K562 (cell line): ENCODE results near the gene APP. TPM values are rescaled to one million over a fixed set of nuclear protein-coding genes. Genes with fewer than 3 reads are reported as not detected.
"Not testable (repeated sequence)": the region's sequence is repeated elsewhere in the genome, so short reads cannot be mapped to it uniquely, and the experiment has no call there.

ENCODE experiments used
- ATAC-seq: fragments of 200-7000 bp; cut with Tn5 transposase; 3 replicates; pipeline ENCODE4 v1.9.1; 2020; ENCODE audit warnings: moderate library complexity
- BruUV-seq: library from RNA; stranded (reverse); fragments of 400-500 nt; replicated peaks from 2 replicates; lab custom pipeline; 2021; lab: Mats Ljungman, UMichigan
- CTCF ChIA-PET: fragments of 300-600 bp; formaldehyde crosslinking; extraction: SDS; loops from one replicate; lab custom pipeline; 2021; ENCODE audit warnings: low intra/inter-chr PET ratio; lab: Yijun Ruan, JAX
- POLR2A ChIA-PET: fragments of 300-600, 350-650 bp; sonication (Branson Sonifier 250); formaldehyde crosslinking; extraction: SDS; loops from one replicate; lab custom pipeline; 2021; ENCODE audit warnings: antibody characterized with exemption, inconsistent platforms; lab: Yijun Ruan, JAX
- DNase-seq, 4 experiments: peaks; one replicate each; pipeline versions ENCODE4 v3.0.0 to v3.0.0-alpha.2; 2011 to 2018; ENCODE audit warnings: low spot score in 3 of 4, mixed read lengths in 3 of 4; ENCODE audit errors: extremely low read depth in 1 of 4
- FAIRE-seq: peaks from 2 replicates; lab custom pipeline; 2011; peaks lifted over from hg19 to GRCh38; lab: Jason Lieb, UNC
- H2AFZ ChIP-seq: 2 replicates; pipeline ENCODE4 v1.6.0; 2011; ENCODE audit warnings: low read depth, low read length, control low read depth, inconsistent platforms
- H3K27ac ChIP-seq: fragments of 200-600 bp; 3 replicates; pipeline ENCODE4 v1.8.0; 2011; ENCODE audit warnings: low read depth, mild to moderate bottlenecking, control low read depth, inconsistent platforms, low read length, moderate library complexity, mixed read lengths; ENCODE audit errors: extremely low read depth
- H3K27me3 ChIP-seq, 2 experiments: fragments of 300-600 bp in 1 of 2; 2 replicates in 1 of 2; 3 replicates in 1 of 2; pipeline versions ENCODE4 v1.6.0 to v1.8.0; 2011; ENCODE audit warnings: inconsistent platforms in 2 of 2, low read length in 2 of 2, mild to moderate bottlenecking in 1 of 2, mixed read lengths in 1 of 2, moderate library complexity in 1 of 2; ENCODE audit not compliant: control insufficient read depth in 2 of 2, insufficient read depth in 2 of 2
- H3K36me3 ChIP-seq: fragments of 300-600 bp; 3 replicates; pipeline ENCODE4 v1.8.0; 2011; ENCODE audit warnings: mild to moderate bottlenecking, low read length, inconsistent platforms; ENCODE audit not compliant: control insufficient read depth, insufficient read depth
- H3K4me1 ChIP-seq, 2 experiments: fragments of 200-600 bp in 1 of 2; replicated peaks in 1 of 2; 2 replicates in 1 of 2; 3 replicates in 1 of 2; pipeline versions ENCODE4 v1.5.1 to v1.8.0; 2011; ENCODE audit warnings: inconsistent platforms in 2 of 2, low read length in 2 of 2, mild to moderate bottlenecking in 1 of 2, mixed read lengths in 1 of 2, moderate library complexity in 1 of 2; ENCODE audit not compliant: control insufficient read depth in 2 of 2, insufficient read depth in 2 of 2
- H3K4me2 ChIP-seq: 2 replicates; pipeline ENCODE4 v1.6.1; 2011; ENCODE audit warnings: low read length, control low read depth, inconsistent platforms, mixed read lengths; ENCODE audit not compliant: insufficient read depth
- H3K4me3 ChIP-seq: fragments of 200-600 bp; sonication (generic), shearing (Covaris generic); 2 replicates; pipeline ENCODE4 v1.5.1; 2016; ENCODE audit warnings: control low read depth, inconsistent platforms
- H3K79me2 ChIP-seq: fragments of 200-600 bp; 3 replicates; pipeline ENCODE4 v1.8.0; 2011; ENCODE audit warnings: low read length, inconsistent platforms; ENCODE audit not compliant: control insufficient read depth, insufficient read depth
- H3K9ac ChIP-seq, 2 experiments: 2 replicates each; pipeline versions ENCODE4 v1.6.0 to v1.6.1; 2011; ENCODE audit warnings: low read depth in 2 of 2, low read length in 2 of 2, control low read depth in 1 of 2, inconsistent platforms in 1 of 2, mild to moderate bottlenecking in 1 of 2, mixed read lengths in 1 of 2; ENCODE audit not compliant: insufficient read depth in 1 of 2
- H3K9me1 ChIP-seq: one replicate; pipeline ENCODE4 v1.6.0; 2011; ENCODE audit warnings: inconsistent platforms, mild to moderate bottlenecking, low read length, moderate library complexity; ENCODE audit not compliant: control insufficient read depth, insufficient read depth
- H3K9me3 ChIP-seq: replicated peaks from 2 replicates; pipeline ENCODE4 v1.5.1; 2011; ENCODE audit warnings: low read depth, low read length, inconsistent platforms; ENCODE audit not compliant: control insufficient read depth, insufficient read depth
- H4K20me1 ChIP-seq: replicated peaks from 2 replicates; pipeline ENCODE4 v1.6.1; 2011; ENCODE audit warnings: low read length, inconsistent platforms, mixed read lengths; ENCODE audit not compliant: control insufficient read depth, insufficient read depth
- AFF1 ChIP-seq, 2 experiments: fragments of 450-650 bp; IDR thresholded peaks; 2 replicates each; pipeline ENCODE4 v1.6.1; 2018; ENCODE audit warnings: mild to moderate bottlenecking in 2 of 2, low read depth in 1 of 2; ENCODE audit not compliant: partially characterized antibody in 2 of 2
- LEF1 ChIP-seq: fragments of 450-650 bp; IDR thresholded peaks from 2 replicates; pipeline ENCODE4 v1.6.1; 2016; ENCODE audit warnings: mild to moderate bottlenecking
- PRMT5 ChIP-seq: sonication (generic); formaldehyde crosslinking; IDR thresholded peaks from 2 replicates; pipeline ENCODE4 v1.5.0; 2020; ENCODE audit warnings: missing genetic modification reagents
- SIN3A ChIP-seq, 2 experiments: fragments of 150-350 bp in 1 of 2; IDR thresholded peaks; 2 replicates each; pipeline ENCODE4 v1.6.1; 2011 to 2016; ENCODE audit warnings: borderline replicate concordance in 2 of 2, low read depth in 2 of 2, low read length in 2 of 2, mild to moderate bottlenecking in 2 of 2, moderate library complexity in 2 of 2; ENCODE audit not compliant: control insufficient read depth in 1 of 2
- SUPT5H ChIP-seq: fragments of 450-650 bp; IDR thresholded peaks from 2 replicates; pipeline ENCODE4 v1.6.1; 2016
- YBX1 ChIP-seq: fragments of 450-650 bp; IDR thresholded peaks from 2 replicates; pipeline ENCODE4 v1.7.1; 2016; ENCODE audit warnings: mild to moderate bottlenecking
- ZBTB7A ChIP-seq: IDR thresholded peaks from 2 replicates; pipeline ENCODE4 v1.6.1; 2011; ENCODE audit warnings: low read depth, mild to moderate bottlenecking, low read length, moderate library complexity, borderline replicate concordance; ENCODE audit not compliant: control insufficient read depth
- ZNF197 ChIP-seq: fragments of 200-800 bp; sonication (Bioruptor generic); IDR thresholded peaks from 2 replicates; pipeline ENCODE4 v1.6.1; 2016; ENCODE audit warnings: low read depth, missing genetic modification characterization, missing compliant biosample characterization
- ZNF324 ChIP-seq: fragments of 250-450 bp; sonication (Bioruptor Pico); IDR thresholded peaks from 2 replicates; pipeline ENCODE4 v1.4.0; 2020; ENCODE audit warnings: mild to moderate bottlenecking
- whole genome bisulfite sequencing: fragments of 100-300 bp; shearing (Covaris generic); methylation state at CpG from one replicate; pipeline ENCODE4 v1.1.6; 2016; ENCODE audit warnings: low coverage, mixed read lengths; ENCODE audit not compliant: insufficient coverage; ENCODE audit errors: missing lambda C conversion rate; 5-methylcytosine and 5-hydroxymethylcytosine counted together
- in situ Hi-C: fragments of 300-500 bp; cut with MboI; formaldehyde crosslinking; loops from 4 replicates; pipeline ENCODE4 v1.15.0; 2018; ENCODE audit warnings: inconsistent platforms, mixed read lengths
- intact Hi-C: fragments of 100-400 bp; cut with micrococcal nuclease; formaldehyde crosslinking; loops from 2 replicates; pipeline ENCODE4 v1.14.2; 2022
- polyA plus RNA-seq, 8 experiments: library from polyadenylated mRNA; depleted of rRNA in 4 of 8; stranded (reverse) in 5 of 8; unstranded in 3 of 8; fragments of >200 nt; fragmentation: Nextera tagmentation in 2 of 8; fragmentation: Illumina TruSeq in 1 of 8; extraction: Ambion mirVana in 2 of 8; extraction: Trizol in 1 of 8; gene quantifications; 2 replicates each; pipeline versions ENCODE4 v1.2.1 to v1.2.3, GENCODE V29; 2011 to 2014; ENCODE audit warnings: inconsistent platforms in 1 of 8, missing spikeins in 1 of 8
- total RNA-seq, 7 experiments: library from RNA; depleted of rRNA in 6 of 7; stranded (reverse); fragments of >200 nt in 6 of 7; fragmentation: Illumina TruSeq in 2 of 7; extraction: Trizol in 2 of 7; gene quantifications; 2 replicates each; pipeline versions ENCODE4 v1.2.1 to v1.2.3, GENCODE V29; 2011 to 2021; ENCODE audit warnings: low replicate concordance in 1 of 7
- TF ChIP-seq, protein P1 (sequence below): sonication (generic); formaldehyde crosslinking; IDR thresholded peaks from 2 replicates; pipeline ENCODE4 v1.8.0; 2022; ENCODE audit warnings: mild to moderate bottlenecking, missing genetic modification reagents
- TF ChIP-seq, protein P2 (sequence below), 2 experiments: fragments of 450-650 bp in 1 of 2; sonication (generic) in 1 of 2; formaldehyde crosslinking; conservative IDR thresholded peaks; 2 replicates each; pipeline versions ENCODE4 v1.4.0 to v1.8.1; 2020 to 2022; ENCODE audit warnings: mild to moderate bottlenecking in 1 of 2, missing genetic modification reagents in 1 of 2

APP gene
- total and polyA plus RNA-seq, 9 of the 15 experiments (the other 6 are each of a cell fraction or from before 2014, with no cell fraction given) = 0.01 to 1.5 (median 0.16) TPM; not detected in 5

DNA sequence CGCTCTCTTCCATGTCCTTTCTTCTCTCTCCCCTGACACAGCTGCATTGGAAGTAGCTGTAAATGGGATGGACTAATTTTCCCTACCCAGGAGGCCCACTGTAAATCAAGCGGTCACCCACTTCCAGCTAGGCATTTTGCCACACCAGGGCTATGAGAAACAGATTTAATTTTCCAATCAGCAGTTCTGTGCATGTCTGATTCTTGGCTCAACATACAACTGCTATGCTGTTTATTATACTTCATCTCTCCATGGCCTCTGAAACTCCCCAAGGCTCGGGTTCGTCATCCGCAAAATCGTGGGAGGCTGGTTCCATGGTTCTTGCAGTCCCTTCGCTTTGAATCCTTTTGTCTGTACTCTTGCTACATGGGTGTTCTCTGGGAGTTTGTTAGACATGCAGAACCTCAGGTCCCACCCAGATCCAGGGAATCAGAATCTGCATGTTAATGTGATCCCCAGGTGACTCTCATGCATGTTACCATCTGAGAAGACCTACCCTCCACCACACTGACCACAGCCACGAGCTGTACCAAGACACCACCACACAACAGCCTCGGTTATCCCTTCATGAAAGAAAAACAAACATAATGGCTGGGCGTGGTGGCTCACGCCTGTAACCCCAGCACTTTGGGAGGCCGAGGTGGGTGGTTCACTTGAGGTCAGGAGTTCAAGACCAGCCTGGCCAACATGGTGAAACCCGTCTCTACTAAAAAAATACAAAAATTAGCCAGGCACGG, 245.3 kb downstream of the APP start (continued):
- TF ChIP-seq, protein P1, sequence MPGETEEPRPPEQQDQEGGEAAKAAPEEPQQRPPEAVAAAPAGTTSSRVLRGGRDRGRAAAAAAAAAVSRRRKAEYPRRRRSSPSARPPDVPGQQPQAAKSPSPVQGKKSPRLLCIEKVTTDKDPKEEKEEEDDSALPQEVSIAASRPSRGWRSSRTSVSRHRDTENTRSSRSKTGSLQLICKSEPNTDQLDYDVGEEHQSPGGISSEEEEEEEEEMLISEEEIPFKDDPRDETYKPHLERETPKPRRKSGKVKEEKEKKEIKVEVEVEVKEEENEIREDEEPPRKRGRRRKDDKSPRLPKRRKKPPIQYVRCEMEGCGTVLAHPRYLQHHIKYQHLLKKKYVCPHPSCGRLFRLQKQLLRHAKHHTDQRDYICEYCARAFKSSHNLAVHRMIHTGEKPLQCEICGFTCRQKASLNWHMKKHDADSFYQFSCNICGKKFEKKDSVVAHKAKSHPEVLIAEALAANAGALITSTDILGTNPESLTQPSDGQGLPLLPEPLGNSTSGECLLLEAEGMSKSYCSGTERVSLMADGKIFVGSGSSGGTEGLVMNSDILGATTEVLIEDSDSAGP (CRISPR knock-in tag) = no peak
- TF ChIP-seq LEF1 (no peak), ZNF197 (CRISPR knock-in tag) (no peak), ZNF324 (CRISPR knock-in tag) (no peak), SIN3A (IDR thresholded peaks at IDR 0.05; ENCODE audit: borderline replicate concordance in 2 of 2, control insufficient read depth in 1 of 2, low read depth in 2 of 2, low read length in 2 of 2) (no peak), AFF1 (IDR thresholded peaks at IDR 0.05; ENCODE audit: low read depth in 1 of 2, partially characterized antibody in 2 of 2) (no peak), YBX1 (no peak), SUPT5H (no peak), PRMT5 (no peak), ZBTB7A (no peak)
- TF ChIP-seq, protein P2, sequence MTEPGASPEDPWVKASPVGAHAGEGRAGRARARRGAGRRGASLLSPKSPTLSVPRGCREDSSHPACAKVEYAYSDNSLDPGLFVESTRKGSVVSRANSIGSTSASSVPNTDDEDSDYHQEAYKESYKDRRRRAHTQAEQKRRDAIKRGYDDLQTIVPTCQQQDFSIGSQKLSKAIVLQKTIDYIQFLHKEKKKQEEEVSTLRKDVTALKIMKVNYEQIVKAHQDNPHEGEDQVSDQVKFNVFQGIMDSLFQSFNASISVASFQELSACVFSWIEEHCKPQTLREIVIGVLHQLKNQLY (CRISPR knock-in tag; conservative IDR thresholded peaks at IDR 0.05) = no peak

DNA sequence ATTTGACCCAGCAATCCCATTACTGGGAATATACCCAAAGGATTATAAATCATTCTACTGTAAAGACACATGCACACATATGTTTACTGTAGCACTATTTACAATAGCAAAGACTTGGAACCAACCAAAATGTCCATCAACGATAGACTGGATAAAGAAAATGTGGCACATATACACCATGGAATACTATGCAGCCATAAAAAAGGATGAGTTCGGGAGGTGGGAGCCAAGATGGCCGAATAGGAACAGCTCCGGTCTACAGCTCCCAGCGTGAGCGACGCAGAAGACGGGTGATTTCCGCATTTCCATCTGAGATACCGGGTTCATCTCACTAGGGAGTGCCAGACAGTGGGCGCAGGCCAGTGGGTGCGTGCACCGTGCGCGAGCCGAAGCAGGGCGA, 252.4 kb downstream of the APP start:
- H3K4me1 ChIP-seq, FAIRE-seq, H3K27ac ChIP-seq, H2AFZ ChIP-seq, H3K36me3 ChIP-seq, H3K79me2 ChIP-seq, POLR2A ChIA-PET, CTCF ChIA-PET, BruUV-seq, H3K9ac ChIP-seq, in situ Hi-C loops, intact Hi-C loops, ATAC-seq, H3K4me3 ChIP-seq, H3K9me1 ChIP-seq, H3K27me3 ChIP-seq, H3K4me2 ChIP-seq, H4K20me1 ChIP-seq, H3K9me3 ChIP-seq, DNase-seq: not testable (repeated sequence)
- WGBS = 3% methylated on average over 7 of the region's 17 CpGs
